CD4-positive, alpha-beta T cell (primary cell): ENCODE data around the gene VPS8. TPM values are rescaled to one million over a fixed set of nuclear protein-coding genes. Genes with fewer than 3 reads are reported as not detected.

ENCODE experiments used
- ATAC-seq: fragments of 200-7000 bp; cut with Tn5 transposase; one replicate; pipeline ENCODE4 v1.10.0; 2022; ENCODE audit warnings: mild to moderate bottlenecking; ENCODE audit not compliant: poor library complexity
- CTCF ChIA-PET: fragments of 350-600 bp; sonication (Branson Sonifier 250); formaldehyde crosslinking; loops from one replicate; lab custom pipeline; 2021; ENCODE audit warnings: antibody characterized with exemption, inconsistent platforms; lab: Charles Lee
- POLR2A ChIA-PET: fragments of 350-600 bp; sonication (Branson Sonifier 250); formaldehyde crosslinking; loops from one replicate; lab custom pipeline; 2021; ENCODE audit warnings: antibody characterized with exemption, inconsistent platforms; lab: Charles Lee
- DNase-seq, 14 experiments: peaks; one replicate each; pipeline ENCODE4 v3.0.0-alpha.2; 2013 to 2020; ENCODE audit warnings: mixed read lengths in 2 of 14
- H3K27ac ChIP-seq, 2 donors: one replicate each; pipeline versions ENCODE4 v1.5.1 to v1.7.0; 2013; ENCODE audit warnings: low read length in 2 of 2, low read depth in 1 of 2, mild to moderate bottlenecking in 1 of 2
- H3K27me3 ChIP-seq, 2 experiments: 1 replicate in 1 of 2; 2 replicates in 1 of 2; pipeline versions ENCODE4 v1.6.1 to v1.7.0; 2013; ENCODE audit warnings: low read length in 2 of 2, control low read depth in 1 of 2, mild to moderate bottlenecking in 1 of 2, moderate library complexity in 1 of 2; ENCODE audit not compliant: insufficient read depth in 2 of 2, control insufficient read depth in 1 of 2
- H3K36me3 ChIP-seq: one replicate; pipeline ENCODE4 v1.6.1; 2013; ENCODE audit warnings: low read length, control low read depth; ENCODE audit not compliant: insufficient read depth
- H3K4me1 ChIP-seq: one replicate; pipeline ENCODE4 v1.6.1; 2013; ENCODE audit warnings: low read length, control low read depth; ENCODE audit not compliant: insufficient read depth
- H3K4me3 ChIP-seq: one replicate; pipeline ENCODE4 v1.5.1; 2013; ENCODE audit warnings: mild to moderate bottlenecking, low read length, moderate library complexity
- H3K9me3 ChIP-seq, 2 experiments: 1 replicate in 1 of 2; 2 replicates in 1 of 2; pipeline versions ENCODE4 v1.6.1 to v1.7.0; 2013; ENCODE audit warnings: low read length in 2 of 2, mild to moderate bottlenecking in 2 of 2, control low read depth in 1 of 2, moderate library complexity in 1 of 2; ENCODE audit not compliant: control insufficient read depth in 1 of 2, insufficient read depth in 1 of 2
- H3K27ac Mint-ChIP-seq: one replicate; pipeline ENCODE4 v1.8.0; 2020; ENCODE audit warnings: mixed read lengths
- H3K27me3 Mint-ChIP-seq: one replicate; pipeline ENCODE4 v1.8.0; 2021; ENCODE audit warnings: mixed read lengths
- H3K36me3 Mint-ChIP-seq: one replicate; pipeline ENCODE4 v1.8.0; 2021; ENCODE audit warnings: low read depth, mixed read lengths
- H3K4me1 Mint-ChIP-seq: one replicate; pipeline ENCODE4 v1.8.0; 2021; ENCODE audit warnings: low read depth, mixed read lengths
- H3K4me3 Mint-ChIP-seq: one replicate; pipeline ENCODE4 v1.8.0; 2020; ENCODE audit warnings: mild to moderate bottlenecking, mixed read lengths
- H3K9me3 Mint-ChIP-seq: one replicate; pipeline ENCODE4 v1.8.0; 2020; ENCODE audit warnings: mixed read lengths
- intact Hi-C, 2 experiments: fragments of 100-400 bp; cut with DNase I in 1 of 2; cut with micrococcal nuclease in 1 of 2; formaldehyde crosslinking; loops; one replicate each; pipeline versions ENCODE4 v1.15.1 to v1.9.0; 2023 to 2025; cut with DNase I, micrococcal nuclease
- total RNA-seq, 174 experiments: library from RNA in 2 of 174; stranded (reverse) in 2 of 174; gene quantifications; one replicate each; pipeline ENCODE4 v1.2.3 and lab custom pipeline; 2021 to 2026
- TF ChIP-seq, protein P1 (sequence below): fragments of 200-600 bp; IDR thresholded peaks from one replicate; pipeline ENCODE4 v1.8.0; 2022; ENCODE audit warnings: antibody characterized with exemption, mild to moderate bottlenecking

The VPS8 gene
- total RNA-seq, 2 experiments from 2014 or later = 56.8 to 61.2 TPM

GRCh38 chr3:185071287-185071800 lies 259.4 kb downstream of the VPS8 start:
- POLR2A ChIA-PET = no interaction called here
- TF ChIP-seq, protein P1, sequence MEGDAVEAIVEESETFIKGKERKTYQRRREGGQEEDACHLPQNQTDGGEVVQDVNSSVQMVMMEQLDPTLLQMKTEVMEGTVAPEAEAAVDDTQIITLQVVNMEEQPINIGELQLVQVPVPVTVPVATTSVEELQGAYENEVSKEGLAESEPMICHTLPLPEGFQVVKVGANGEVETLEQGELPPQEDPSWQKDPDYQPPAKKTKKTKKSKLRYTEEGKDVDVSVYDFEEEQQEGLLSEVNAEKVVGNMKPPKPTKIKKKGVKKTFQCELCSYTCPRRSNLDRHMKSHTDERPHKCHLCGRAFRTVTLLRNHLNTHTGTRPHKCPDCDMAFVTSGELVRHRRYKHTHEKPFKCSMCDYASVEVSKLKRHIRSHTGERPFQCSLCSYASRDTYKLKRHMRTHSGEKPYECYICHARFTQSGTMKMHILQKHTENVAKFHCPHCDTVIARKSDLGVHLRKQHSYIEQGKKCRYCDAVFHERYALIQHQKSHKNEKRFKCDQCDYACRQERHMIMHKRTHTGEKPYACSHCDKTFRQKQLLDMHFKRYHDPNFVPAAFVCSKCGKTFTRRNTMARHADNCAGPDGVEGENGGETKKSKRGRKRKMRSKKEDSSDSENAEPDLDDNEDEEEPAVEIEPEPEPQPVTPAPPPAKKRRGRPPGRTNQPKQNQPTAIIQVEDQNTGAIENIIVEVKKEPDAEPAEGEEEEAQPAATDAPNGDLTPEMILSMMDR = no peak
- peaks cover 4% of the 10 kb centered on the region for H3K27me3 Mint-ChIP-seq
- H3K27ac Mint-ChIP-seq = no peak overlapping the region
- H3K4me1 ChIP-seq = no peaks in the 10 kb centered on the region
- ATAC-seq (no peak), DNase-seq (no peak)
- H3K36me3 ChIP-seq = no peaks in the 10 kb centered on the region
- H3K4me1 Mint-ChIP-seq = no peaks in the 10 kb centered on the region
- H3K9me3 ChIP-seq = peaks cover 0 to 7% of the 10 kb centered on the region in 2 experiments
- no peak overlapping the region for H3K4me3 ChIP-seq
- no peaks in the 10 kb centered on the region for H3K36me3 Mint-ChIP-seq
- no peak overlapping the region for H3K4me3 Mint-ChIP-seq
- no peaks in the 10 kb centered on the region for H3K27me3 ChIP-seq
- intact Hi-C loops = no loop called here
- CTCF ChIA-PET = no interaction called here
- no peak overlapping the region for H3K27ac ChIP-seq
- no peaks in the 10 kb centered on the region for H3K9me3 Mint-ChIP-seq

GRCh38 chr3:185075547-185075946 lies 263.6 kb downstream of the VPS8 start:
- no peak overlapping the region for H3K27ac ChIP-seq
- no peaks in the 10 kb centered on the region for H3K36me3 Mint-ChIP-seq
- H3K4me1 Mint-ChIP-seq = no peaks in the 10 kb centered on the region
- no peak overlapping the region for H3K27ac Mint-ChIP-seq
- DNase-seq (no peak), ATAC-seq (no peak)
- no peak overlapping the region for H3K4me3 ChIP-seq
- no peak overlapping the region for H3K4me3 Mint-ChIP-seq
- no peaks in the 10 kb centered on the region for H3K4me1 ChIP-seq
- CTCF ChIA-PET = no interaction called here
- H3K9me3 ChIP-seq = peaks cover 0 to 6% of the 10 kb centered on the region in 2 experiments
- POLR2A ChIA-PET = no interaction called here
- peaks cover 13% of the 10 kb centered on the region for H3K27me3 Mint-ChIP-seq
- intact Hi-C loops = no loop called here
- no peaks in the 10 kb centered on the region for H3K9me3 Mint-ChIP-seq
- H3K27me3 ChIP-seq = no peaks in the 10 kb centered on the region
- TF ChIP-seq, protein P1 = no peak
- no peaks in the 10 kb centered on the region for H3K36me3 ChIP-seq

GRCh38 chr3:185076219-185076618 lies 264.3 kb downstream of the VPS8 start:
- ATAC-seq = no peak
- H3K27ac ChIP-seq = no peak overlapping the region
- no peaks in the 10 kb centered on the region for H3K9me3 Mint-ChIP-seq
- intact Hi-C loops = no loop called here
- ChIA-PET POLR2A (no interaction called here), CTCF (no interaction called here)
- no peaks in the 10 kb centered on the region for H3K9me3 ChIP-seq
- H3K4me3 ChIP-seq = no peak overlapping the region
- no peaks in the 10 kb centered on the region for H3K36me3 Mint-ChIP-seq
- no peaks in the 10 kb centered on the region for H3K27me3 ChIP-seq
- peaks cover 13% of the 10 kb centered on the region for H3K27me3 Mint-ChIP-seq
- TF ChIP-seq, protein P1 = no peak
- no peak overlapping the region for H3K4me3 Mint-ChIP-seq
- no peak overlapping the region for H3K27ac Mint-ChIP-seq
- H3K4me1 ChIP-seq = no peaks in the 10 kb centered on the region
- H3K4me1 Mint-ChIP-seq = no peaks in the 10 kb centered on the region
- H3K36me3 ChIP-seq = no peaks in the 10 kb centered on the region
- DNase-seq = no peak
